ENCODE data around the gene CNTN2. TPM values are rescaled to one million over a fixed set of nuclear protein-coding genes. Genes with fewer than 3 reads are reported as not detected.

The CNTN2 gene
- total RNA-seq, 1 donor from 2014 or later = not detected

- Mint-ChIP-seq H3K4me1 (ENCODE audit: low read depth) (no peaks in the 10 kb centered on the region), H3K9me3 (ENCODE audit: low read depth) (no peaks in the 10 kb centered on the region), H3K27me3 (ENCODE audit: low read depth) (peaks cover 25% of the 10 kb centered on the region), H3K36me3 (ENCODE audit: low read depth) (no peaks in the 10 kb centered on the region), H3K4me3 (ENCODE audit: unreplicated experiment) (no peak overlapping the region), H3K27ac (ENCODE audit: unreplicated experiment) (no peak overlapping the region)
- peak; percentile 82 for DNase-seq (ENCODE audit: low spot score)
- TF ChIP-seq CTCF (IDR thresholded peaks at IDR 0.05) = no peak
Measured at GRCh38 chr1:205058853-205059252, 15.8 kb downstream of the CNTN2 start.

- H3K9me3 Mint-ChIP-seq (ENCODE audit: low read depth) = no peaks in the 10 kb centered on the region
- H3K4me3 Mint-ChIP-seq (ENCODE audit: unreplicated experiment) = no peak overlapping the region
- no peak overlapping the region for H3K27ac Mint-ChIP-seq (ENCODE audit: unreplicated experiment)
- TF ChIP-seq CTCF (IDR thresholded peaks at IDR 0.05) = no peak
- DNase-seq (ENCODE audit: low spot score) = no peak
- peaks cover 21% of the 10 kb centered on the region for H3K27me3 Mint-ChIP-seq (ENCODE audit: low read depth)
- H3K36me3 Mint-ChIP-seq (ENCODE audit: low read depth) = no peaks in the 10 kb centered on the region
- no peaks in the 10 kb centered on the region for H3K4me1 Mint-ChIP-seq (ENCODE audit: low read depth)
Measured at GRCh38 chr1:205059660-205060059, 16.6 kb downstream of the CNTN2 start.

GRCh38 chr1:205060746-205061145 is 17.7 kb downstream of the CNTN2 start:
- Mint-ChIP-seq H3K9me3 (ENCODE audit: low read depth) (no peaks in the 10 kb centered on the region), H3K4me1 (ENCODE audit: low read depth) (no peaks in the 10 kb centered on the region), H3K27ac (ENCODE audit: unreplicated experiment) (no peak overlapping the region), H3K36me3 (ENCODE audit: low read depth) (no peaks in the 10 kb centered on the region), H3K4me3 (ENCODE audit: unreplicated experiment) (no peak overlapping the region), H3K27me3 (ENCODE audit: low read depth) (peaks cover 13% of the 10 kb centered on the region)
- no peak for TF ChIP-seq CTCF (IDR thresholded peaks at IDR 0.05)
- peak; percentile 76 for DNase-seq (ENCODE audit: low spot score)

GRCh38 chr1:205061227-205061626 is 18.2 kb downstream of the CNTN2 start:
- Mint-ChIP-seq H3K27me3 (ENCODE audit: low read depth) (peaks cover 10% of the 10 kb centered on the region), H3K9me3 (ENCODE audit: low read depth) (no peaks in the 10 kb centered on the region), H3K36me3 (ENCODE audit: low read depth) (no peaks in the 10 kb centered on the region), H3K4me1 (ENCODE audit: low read depth) (no peaks in the 10 kb centered on the region), H3K27ac (ENCODE audit: unreplicated experiment) (no peak overlapping the region), H3K4me3 (ENCODE audit: unreplicated experiment) (no peak overlapping the region)
- no peak for TF ChIP-seq CTCF (IDR thresholded peaks at IDR 0.05)
- peak; percentile 75 for DNase-seq (ENCODE audit: low spot score)

GRCh38 chr1:205061665-205062069 is 18.7 kb downstream of the CNTN2 start:
- no peak overlapping the region for H3K27ac Mint-ChIP-seq (ENCODE audit: unreplicated experiment)
- H3K9me3 Mint-ChIP-seq (ENCODE audit: low read depth) = no peaks in the 10 kb centered on the region
- TF ChIP-seq CTCF (IDR thresholded peaks at IDR 0.05) = peak; percentile 94
- peaks cover 10% of the 10 kb centered on the region for H3K27me3 Mint-ChIP-seq (ENCODE audit: low read depth)
- no peak overlapping the region for H3K4me3 Mint-ChIP-seq (ENCODE audit: unreplicated experiment)
- DNase-seq (ENCODE audit: low spot score) = peak; percentile 74
- H3K36me3 Mint-ChIP-seq (ENCODE audit: low read depth) = no peaks in the 10 kb centered on the region
- H3K4me1 Mint-ChIP-seq (ENCODE audit: low read depth) = no peaks in the 10 kb centered on the region

All from chondrocyte (in vitro differentiated cells).